AG04450 (cell line): ENCODE data around the gene LYZ. TPM values are rescaled to one million over a fixed set of nuclear protein-coding genes. Genes with fewer than 3 reads are reported as not detected.

ENCODE experiments used
- CTCF ChIA-PET: fragments of 300-600, 350-600 bp; formaldehyde crosslinking; extraction: SDS; loops from one replicate; lab custom pipeline; 2022; ENCODE audit warnings: antibody characterized with exemption, inconsistent platforms; lab: Charles Lee
- POLR2A ChIA-PET: fragments of 350-600 bp; formaldehyde crosslinking; extraction: SDS; loops from one replicate; lab custom pipeline; 2021; ENCODE audit warnings: antibody characterized with exemption, inconsistent platforms; lab: Yijun Ruan, JAX
- DNase-seq: peaks from one replicate; pipeline ENCODE4 v3.0.0-alpha.2; 2011; ENCODE audit warnings: low read depth, low spot score
- H3K27ac ChIP-seq: one replicate; pipeline ENCODE4 v1.5.1; 2012; ENCODE audit warnings: low read depth, low read length, control low read depth
- H3K27me3 ChIP-seq: one replicate; pipeline ENCODE4 v1.6.0; 2012; ENCODE audit warnings: low read length; ENCODE audit not compliant: control insufficient read depth, insufficient read depth
- H3K4me3 ChIP-seq: 2 replicates; pipeline ENCODE4 v1.5.1; 2011; ENCODE audit warnings: mild to moderate bottlenecking, low read depth, low read length, control low read depth
- H3K9me3 ChIP-seq: 2 replicates; pipeline ENCODE4 v1.5.1; 2012; ENCODE audit warnings: low read length; ENCODE audit not compliant: control insufficient read depth, insufficient read depth
- CTCF ChIP-seq: IDR thresholded peaks from 2 replicates; pipeline ENCODE4 v1.5.1; 2011; ENCODE audit warnings: low read depth, low read length, control low read depth, inconsistent platforms
- polyA plus RNA-seq: library from polyadenylated mRNA; depleted of rRNA; stranded (reverse); fragments of >200 nt; gene quantifications from 2 replicates; pipeline ENCODE4 v1.2.3, GENCODE V29; 2011; rRNA removed
- small RNA-seq: library from RNA; depleted of rRNA; stranded (forward); fragments of <200 nt; gene quantifications from one replicate; pipeline ENCODE3, GENCODE V24; 2012; ENCODE audit warnings: low read depth; ENCODE audit not compliant: insufficient read length

LYZ gene
- polyA plus RNA-seq, 1 experiment: not detected

GRCh38 chr12:69396041-69396440 is 47.9 kb downstream of the LYZ start:
- CTCF ChIA-PET: interaction anchor here (2.7 kb wide), 1 partner anchor 175 kb away, joined by 14 read pairs; no protein-coding TSS in a partner anchor
- Histone ChIP-seq H3K27me3 (no peaks in the 10 kb centered on the region), H3K27ac (no peak overlapping the region), H3K4me3 (no peak overlapping the region), H3K9me3 (no peaks in the 10 kb centered on the region)
- POLR2A ChIA-PET: no interaction called here
- no peak for DNase-seq
- no peak for TF ChIP-seq CTCF

GRCh38 chr12:69396963-69397362 is 48.8 kb downstream of the LYZ start:
- no peak for DNase-seq
- TF ChIP-seq CTCF: no peak
- POLR2A ChIA-PET: no interaction called here
- Histone ChIP-seq H3K4me3 (no peak overlapping the region), H3K9me3 (no peaks in the 10 kb centered on the region), H3K27ac (no peak overlapping the region), H3K27me3 (no peaks in the 10 kb centered on the region)
- CTCF ChIA-PET: no interaction called here

DNA sequence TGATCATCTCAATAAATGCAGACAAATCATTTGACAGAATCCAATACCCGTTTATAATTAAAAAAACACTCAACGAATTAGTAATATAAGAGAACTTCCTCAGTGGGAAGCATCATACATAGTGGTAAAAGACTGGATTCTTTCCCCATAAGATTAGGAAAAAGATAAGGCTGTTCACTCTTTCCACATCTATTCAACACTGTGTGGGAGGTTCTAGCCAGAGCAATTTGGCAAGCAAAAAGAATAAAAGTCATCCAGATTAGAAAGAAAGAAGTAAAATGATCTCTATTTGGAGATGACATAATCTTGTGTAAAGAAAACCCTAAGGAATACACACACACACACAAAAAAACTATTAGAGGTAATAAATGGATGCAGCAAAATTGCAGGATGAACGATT is 49.8 kb downstream of the LYZ start:
- CTCF ChIA-PET: no interaction called here
- POLR2A ChIA-PET: no interaction called here
- H3K27ac ChIP-seq: no peak overlapping the region

GRCh38 chr12:69401940-69402339 is 53.8 kb downstream of the LYZ start:
- no peak overlapping the region for H3K4me3 ChIP-seq
- no peak overlapping the region for H3K27ac ChIP-seq
- DNase-seq: no peak
- ChIA-PET CTCF (interaction anchor here (0.6 to 1.6 kb wide), 2 partner anchors 12 to 169 kb away, joined by 5 to 7 read pairs; no protein-coding TSS in a partner anchor), POLR2A (no interaction called here)
- TF ChIP-seq CTCF: no peak
- H3K9me3 ChIP-seq: no peaks in the 10 kb centered on the region
- no peaks in the 10 kb centered on the region for H3K27me3 ChIP-seq

More for the DNA sequence above, 49.8 kb downstream of the LYZ start:
- no peak for DNase-seq
- H3K27me3 ChIP-seq: no peaks in the 10 kb centered on the region
- no peak for TF ChIP-seq CTCF
- no peaks in the 10 kb centered on the region for H3K9me3 ChIP-seq
- H3K4me3 ChIP-seq: no peak overlapping the region

Small RNA genes lying within 50 kb of the gene (small RNA-seq; reads per million reads assigned to genes)
- not detected for gene RN7SL804P

Other genes starting within 250 kb of the LYZ start
- gene CPSF6, start 108.8 kb upstream of the LYZ start, polyA plus RNA-seq: 42.8 and 49.5 TPM in 2 replicates
- 8.1 and 13.0 TPM in 2 replicates for gene YEATS4, start 11.4 kb downstream of the LYZ start, polyA plus RNA-seq
- gene FRS2, start 122.0 kb downstream of the LYZ start, polyA plus RNA-seq: 28.2 and 41.9 TPM in 2 replicates
- gene CCT2, start 237.1 kb downstream of the LYZ start, polyA plus RNA-seq: 256 and 284 TPM in 2 replicates